ENCODE results near the gene CHST11.

CHST11 gene

DNA sequence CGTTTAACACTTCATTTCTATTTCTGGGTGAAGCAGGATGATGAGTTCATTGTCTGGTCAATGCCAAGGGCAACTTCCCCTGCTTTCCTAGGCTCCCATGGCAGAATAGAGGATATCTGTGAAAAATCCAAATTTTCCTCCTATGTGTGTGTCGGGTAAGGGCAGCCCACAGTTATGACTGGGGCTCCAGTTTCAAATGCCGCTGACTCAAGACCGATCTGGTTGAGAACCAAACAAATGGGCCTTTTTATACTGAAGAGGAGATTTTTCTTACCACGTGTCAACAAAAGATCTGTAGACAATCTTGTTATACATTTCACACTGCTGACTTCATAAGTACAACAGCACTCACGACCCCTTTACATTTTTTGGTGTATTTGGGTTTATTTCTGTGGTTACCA lies 120.8 kb downstream of the CHST11 start:
- DNase-seq (ENCODE audit: extremely low read depth in 1 of 2, low read depth in 1 of 2), result no peak

DNA sequence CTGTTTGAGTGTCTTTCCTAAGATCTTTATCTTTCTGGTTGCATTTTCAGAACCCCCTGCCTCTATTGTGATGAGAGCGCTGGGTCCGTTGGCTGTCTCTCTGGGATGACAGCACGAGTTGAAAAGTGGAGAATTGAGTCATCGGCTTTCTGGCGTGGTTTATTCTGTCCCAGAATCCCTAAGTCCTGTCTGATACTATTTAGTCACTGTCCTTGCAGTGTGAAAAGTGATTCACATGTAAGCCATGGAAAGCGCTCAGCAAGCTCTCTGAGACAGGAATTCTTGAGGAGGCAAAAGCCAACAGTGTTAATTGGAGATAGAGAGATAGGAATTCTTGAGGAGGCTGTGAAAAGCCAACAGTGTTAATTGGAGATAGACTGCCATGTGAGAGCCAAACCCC lies 121.7 kb downstream of the CHST11 start:
- DNase-seq (ENCODE audit: extremely low read depth in 1 of 2, low read depth in 1 of 2), result no peak

DNA sequence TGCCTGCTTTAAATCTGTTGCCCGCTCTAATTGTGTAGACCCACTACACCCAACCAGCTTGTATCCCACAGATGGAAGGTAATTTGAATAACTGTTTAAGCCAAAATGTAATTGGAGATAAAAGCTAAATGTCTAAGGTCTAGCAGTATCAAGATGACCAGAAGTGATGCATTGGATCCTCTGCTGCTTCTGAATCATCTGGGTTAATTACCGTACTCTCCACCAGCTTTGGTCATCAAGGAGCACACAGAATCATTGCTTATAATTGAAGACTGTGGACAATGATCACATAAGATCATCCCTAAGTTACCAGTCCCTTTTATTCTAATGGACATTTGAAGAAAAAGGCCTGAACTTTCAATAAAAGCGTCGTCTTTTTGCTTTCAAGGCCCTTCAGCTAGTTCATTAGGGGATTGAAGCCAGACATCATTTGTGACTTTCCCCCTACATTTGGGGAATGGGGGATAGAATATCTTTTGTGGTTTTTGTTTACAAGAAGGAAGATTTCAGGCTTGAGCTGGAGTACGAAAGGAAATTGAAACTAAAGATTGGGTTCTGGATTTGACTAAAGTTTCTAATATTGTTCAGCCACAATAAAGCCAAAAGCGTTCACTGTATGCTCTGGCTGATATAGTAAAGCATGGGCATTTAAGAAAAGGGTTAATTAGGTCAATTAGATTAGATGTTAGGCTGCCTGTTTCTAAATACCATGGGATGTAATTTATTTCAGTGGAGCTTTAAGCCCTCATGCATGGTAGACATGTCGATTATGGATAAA lies 123.2 kb downstream of the CHST11 start:
- no peak for DNase-seq (ENCODE audit: extremely low read depth in 1 of 2, low read depth in 1 of 2)

DNA sequence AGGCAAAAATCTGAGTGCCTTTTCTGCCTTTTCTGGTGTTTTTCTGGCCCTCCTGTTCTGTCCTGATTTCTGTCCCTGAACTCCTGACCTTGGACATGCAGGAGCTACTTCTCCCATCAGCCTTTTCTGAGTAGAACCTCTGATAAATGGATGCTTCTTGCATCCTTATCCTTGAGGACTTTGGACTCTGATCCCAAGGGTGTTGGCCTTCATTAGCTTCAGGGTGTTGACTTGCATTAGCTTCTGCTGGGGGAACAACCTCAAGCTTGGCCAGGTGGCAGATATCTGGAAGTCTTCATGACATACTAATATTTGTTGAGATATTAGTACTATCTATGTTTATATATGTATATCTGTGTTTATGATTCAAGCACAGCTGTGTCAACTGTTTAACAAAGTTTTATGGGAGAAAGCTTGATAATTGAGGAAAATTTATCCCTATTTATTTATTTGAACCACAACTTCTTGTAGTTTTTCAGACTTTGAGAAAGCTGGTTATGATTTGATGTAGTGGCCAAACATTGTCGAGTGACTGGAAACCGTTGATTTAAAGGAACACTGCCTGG lies 124.3 kb downstream of the CHST11 start:
- DNase-seq (ENCODE audit: extremely low read depth in 1 of 2, low read depth in 1 of 2), result no peak

DNA sequence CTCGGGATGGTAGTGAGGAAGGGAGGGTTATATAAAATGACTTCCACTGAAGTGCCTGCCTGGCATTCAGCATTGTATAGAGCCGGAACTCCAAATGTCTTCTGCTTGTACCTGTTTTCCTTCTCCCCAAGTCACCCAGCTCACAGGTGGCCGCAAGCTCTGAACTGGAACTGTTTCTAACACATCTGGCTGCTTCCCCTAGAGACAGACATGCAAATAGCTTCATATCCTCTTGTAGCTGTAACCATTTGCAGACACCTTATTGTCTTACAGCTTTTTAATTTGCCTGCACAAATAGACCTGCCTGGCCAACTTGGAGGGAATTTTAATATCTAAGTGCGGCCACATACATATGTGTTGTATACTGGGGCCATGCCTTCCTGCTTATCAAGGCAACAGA lies 126.0 kb downstream of the CHST11 start:
- no peak for DNase-seq (ENCODE audit: extremely low read depth in 1 of 2, low read depth in 1 of 2)

DNA sequence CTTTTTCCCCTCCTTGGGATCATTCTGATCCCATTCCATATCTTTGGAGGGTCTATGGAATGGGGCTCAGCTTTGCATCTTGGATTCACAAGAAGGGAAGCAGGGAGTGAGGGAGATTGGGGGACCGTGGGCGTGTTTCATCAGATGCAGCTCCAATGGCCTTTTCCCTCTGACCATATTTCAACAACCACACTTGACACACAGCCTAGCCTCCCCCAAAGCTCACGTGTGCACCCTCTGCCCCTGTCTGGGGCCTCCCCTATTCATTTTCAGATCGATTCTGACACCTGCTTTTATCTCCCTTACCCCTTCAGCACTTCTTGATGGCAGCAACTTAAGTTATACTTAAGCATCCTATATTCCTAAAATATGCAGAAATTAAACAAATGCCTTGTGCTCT lies 126.6 kb downstream of the CHST11 start:
- no peak for DNase-seq (ENCODE audit: extremely low read depth in 1 of 2, low read depth in 1 of 2)

DNA sequence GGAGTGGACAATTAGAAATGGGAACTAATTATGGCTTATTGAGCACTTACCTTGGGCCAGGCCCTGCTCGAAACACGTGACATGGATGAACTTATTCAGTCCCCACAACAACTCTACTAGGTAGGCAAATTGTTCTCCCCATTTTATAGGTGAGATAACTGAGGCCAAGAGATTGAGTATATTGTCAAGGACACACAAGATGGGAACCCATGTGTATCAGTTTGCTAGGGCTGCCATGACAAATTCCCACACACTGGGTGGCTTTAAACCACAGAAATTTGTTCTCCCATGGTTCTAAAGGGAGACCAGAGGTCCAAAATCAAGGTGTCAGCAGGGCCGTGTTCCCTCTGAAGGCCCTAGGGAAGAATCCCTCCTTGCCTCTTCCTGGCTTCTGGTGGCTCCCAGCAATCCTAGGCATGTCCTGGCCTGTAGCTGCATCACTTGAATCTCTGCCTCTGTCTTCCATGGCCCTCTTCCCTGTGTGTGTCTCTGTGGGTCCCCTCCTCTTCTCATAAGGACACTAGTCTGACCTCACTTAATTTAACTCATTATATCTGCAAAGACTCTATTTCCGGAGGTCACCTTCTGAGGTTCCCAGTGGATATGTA lies 128.8 kb downstream of the CHST11 start:
- DNase-seq (ENCODE audit: extremely low read depth in 1 of 2, low read depth in 1 of 2), result no peak

DNA sequence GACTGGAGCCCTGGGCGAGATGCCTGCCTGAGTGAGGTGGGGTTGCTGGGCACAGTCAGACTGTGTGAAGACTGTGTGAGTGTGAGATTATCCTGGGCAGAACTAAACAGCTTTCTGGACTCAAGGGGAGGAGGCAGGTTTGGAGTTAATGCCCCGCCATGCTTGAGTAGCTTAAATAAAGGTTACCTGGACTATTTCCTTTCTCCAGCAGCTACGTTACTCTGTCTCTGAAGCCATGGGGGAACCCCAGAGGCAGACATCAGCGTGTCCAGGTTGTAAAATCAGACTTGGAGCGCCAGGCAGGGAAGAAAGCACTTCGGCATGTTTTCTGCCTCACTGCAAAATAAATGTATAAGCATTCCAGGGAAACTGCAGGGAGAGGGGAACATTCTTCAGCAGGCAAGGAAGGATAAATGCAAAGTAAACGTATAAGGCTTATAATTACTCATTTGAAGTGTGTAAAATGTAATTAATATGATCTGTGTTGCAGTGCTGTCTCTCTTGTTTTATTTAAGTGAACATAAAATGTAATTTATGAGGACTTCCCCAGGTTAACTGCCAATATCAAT lies 129.7 kb downstream of the CHST11 start:
- no peak for DNase-seq (ENCODE audit: extremely low read depth in 1 of 2, low read depth in 1 of 2)

DNA sequence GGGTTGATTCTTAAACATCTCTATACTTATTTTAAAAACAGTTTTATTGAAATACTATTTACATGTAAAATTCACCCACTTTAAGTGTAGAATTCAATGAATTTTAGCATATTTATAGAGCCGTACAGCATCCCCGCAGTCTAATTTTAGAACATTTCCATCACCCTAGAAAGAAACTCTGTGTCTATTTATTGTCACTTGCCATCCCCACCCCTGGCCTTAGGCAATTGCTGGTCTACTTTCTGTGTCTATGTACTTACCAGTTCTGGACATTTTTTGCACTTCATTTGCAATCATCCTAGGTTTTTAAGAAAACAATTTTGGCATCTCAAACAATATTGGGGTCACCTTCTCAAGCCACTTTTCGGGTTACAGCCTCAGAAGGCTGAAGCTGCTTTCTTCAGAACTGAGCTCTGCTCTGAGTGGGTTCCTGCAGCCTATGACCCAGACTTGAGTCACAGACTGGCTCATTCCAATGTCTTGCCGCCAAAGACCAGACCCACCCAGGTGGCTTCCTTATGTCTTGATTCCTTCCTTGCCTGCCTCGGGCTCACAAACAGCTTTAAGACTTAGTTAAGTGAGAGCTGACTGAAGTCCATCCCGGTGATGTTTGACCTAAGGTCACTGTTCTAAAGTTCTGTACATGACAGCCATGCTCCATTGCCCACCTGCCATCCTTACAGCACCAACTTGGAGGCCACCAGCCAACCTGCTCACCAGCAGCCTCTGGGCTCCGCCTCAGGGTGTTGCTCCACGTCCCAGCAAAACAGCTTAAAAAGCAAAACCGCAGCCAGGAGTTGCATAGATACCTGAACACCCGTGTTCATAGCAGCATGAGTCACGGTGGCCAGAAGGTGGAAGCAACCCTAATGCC lies 131.5 kb downstream of the CHST11 start:
- DNase-seq (ENCODE audit: extremely low read depth in 1 of 2, low read depth in 1 of 2), result no peak

DNA sequence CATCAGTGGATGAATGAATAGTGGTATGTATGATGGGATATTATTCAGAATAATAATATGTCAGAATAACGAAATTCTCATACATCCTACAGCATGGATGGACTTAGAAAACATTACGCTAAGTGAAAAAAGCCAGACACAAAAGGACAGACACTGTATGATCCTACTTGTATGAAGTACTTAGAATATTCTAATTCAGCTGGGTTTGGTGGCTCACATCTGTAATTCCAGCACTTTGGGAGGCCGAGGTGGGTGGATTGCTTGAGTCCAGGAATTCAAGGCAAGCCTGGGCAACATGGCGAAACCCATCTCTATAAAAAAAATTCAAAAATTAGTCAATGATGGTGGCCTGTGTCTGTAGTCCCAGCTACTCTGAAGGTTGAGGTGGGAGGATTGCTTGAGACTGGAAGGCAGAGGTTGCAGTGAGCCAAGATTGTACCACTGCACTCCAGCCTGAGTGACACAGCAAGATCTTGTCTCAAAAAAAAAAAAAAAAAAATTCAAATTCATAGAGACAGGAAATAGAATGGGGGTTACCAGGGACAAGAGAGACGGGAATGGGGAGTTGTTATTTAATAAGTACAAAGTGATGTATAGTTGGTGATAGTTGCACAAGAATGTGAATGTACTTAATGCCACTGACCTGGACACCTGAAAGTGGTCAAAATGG lies 132.3 kb downstream of the CHST11 start:
- no peak for DNase-seq (ENCODE audit: extremely low read depth in 1 of 2, low read depth in 1 of 2)

DNA sequence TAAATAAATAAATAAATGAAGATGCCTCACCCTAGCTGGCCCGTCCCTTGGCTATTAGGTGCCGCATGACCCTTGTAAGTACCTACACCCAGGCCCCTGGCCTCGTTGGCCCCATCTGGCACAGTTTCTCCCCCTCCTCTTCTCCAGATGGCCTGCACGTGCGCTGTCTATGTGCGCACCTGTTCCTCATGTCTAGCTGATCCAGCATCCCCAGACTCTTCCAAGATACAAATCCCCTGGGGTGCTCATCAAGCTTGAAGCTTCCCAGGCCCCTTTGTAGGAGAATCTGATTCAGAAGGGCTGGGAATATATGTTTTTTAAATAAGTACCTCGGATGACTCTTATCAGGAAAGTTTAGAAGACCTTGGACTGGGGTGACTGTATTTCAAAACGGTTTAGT lies 133.3 kb downstream of the CHST11 start:
- no peak for DNase-seq (ENCODE audit: extremely low read depth in 1 of 2, low read depth in 1 of 2)

DNA sequence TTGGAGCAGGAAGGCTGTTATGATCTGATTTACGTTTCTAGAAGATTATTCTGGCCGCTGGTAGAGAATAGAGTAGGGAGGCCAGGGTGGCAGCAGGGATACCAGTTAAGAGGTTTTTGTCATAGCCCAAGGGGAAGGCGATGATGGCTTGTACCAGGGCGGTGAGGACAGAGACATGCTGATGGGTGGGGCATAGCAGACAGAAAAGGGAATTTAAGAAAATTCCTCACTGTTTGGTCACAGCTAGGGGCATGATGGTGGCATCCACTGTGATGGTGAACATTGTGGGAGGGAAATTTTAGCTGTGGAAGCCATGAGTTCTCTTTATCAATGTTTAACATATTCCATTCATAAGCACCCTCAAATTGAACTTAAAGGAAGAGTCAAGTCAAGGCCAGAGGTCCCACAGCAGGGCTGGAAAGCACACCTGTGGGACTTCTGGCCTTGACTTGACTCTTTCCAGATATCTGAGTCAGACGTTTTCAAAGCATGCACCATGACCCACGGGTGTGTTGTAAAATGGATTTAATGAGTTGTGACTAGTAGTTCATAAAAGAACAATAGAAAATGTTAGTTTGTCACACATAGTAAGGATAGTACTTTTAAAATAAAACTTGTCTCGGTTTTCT lies 134.6 kb downstream of the CHST11 start:
- no peak for DNase-seq (ENCODE audit: extremely low read depth in 1 of 2, low read depth in 1 of 2)

DNA sequence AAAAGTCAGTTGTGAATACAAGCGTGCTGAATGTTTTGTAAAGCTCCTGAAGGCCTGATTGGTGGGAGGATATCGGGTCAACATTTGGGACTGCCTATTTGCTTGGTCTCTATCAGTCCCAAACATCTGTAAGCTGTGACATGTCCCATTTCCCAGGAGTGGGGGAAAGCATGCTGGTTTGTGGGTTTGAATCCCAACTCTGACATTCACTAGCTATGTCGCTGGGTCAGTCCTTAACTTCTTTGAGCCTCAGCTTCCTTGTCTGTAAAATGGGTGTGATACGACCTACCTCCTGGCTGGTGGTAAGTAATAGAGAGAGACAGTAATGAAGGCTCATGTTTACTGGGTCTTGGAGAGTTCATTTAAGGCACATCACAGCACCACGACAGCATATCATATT lies 136.7 kb downstream of the CHST11 start:
- no peak for DNase-seq (ENCODE audit: extremely low read depth in 1 of 2, low read depth in 1 of 2)

DNA sequence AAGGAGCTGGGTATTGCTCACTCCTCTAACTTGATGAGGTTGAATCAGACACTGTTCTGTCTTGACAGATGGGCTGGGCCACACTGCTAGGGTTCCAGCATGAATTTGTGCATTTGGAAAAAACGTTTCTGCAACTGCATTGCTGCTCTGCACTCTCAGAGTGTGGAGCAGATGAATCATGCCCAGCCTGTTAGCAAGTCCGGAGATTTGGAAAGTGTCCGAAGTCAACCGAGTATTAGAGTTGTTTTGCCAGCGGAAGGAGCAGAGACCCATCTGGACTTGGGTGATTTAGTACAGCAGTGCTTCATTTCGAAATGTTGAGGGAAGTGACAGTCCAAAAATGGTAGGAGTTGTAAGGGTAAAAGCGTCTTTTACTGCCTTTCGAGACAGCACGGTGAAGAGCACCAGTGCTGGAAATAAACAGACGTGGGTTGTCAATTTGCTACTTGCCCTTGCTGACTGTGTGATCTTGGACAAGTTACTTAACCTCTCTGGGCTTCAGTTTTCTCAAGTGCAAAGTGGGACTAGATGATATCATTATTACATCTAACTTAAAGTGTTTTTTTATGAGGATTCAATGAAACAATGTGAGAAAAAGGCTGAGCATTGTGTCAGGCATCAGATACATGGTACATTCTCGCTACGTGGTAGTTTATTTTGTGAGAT lies 139.5 kb downstream of the CHST11 start:
- DNase-seq (ENCODE audit: extremely low read depth in 1 of 2, low read depth in 1 of 2), result no peak

DNA sequence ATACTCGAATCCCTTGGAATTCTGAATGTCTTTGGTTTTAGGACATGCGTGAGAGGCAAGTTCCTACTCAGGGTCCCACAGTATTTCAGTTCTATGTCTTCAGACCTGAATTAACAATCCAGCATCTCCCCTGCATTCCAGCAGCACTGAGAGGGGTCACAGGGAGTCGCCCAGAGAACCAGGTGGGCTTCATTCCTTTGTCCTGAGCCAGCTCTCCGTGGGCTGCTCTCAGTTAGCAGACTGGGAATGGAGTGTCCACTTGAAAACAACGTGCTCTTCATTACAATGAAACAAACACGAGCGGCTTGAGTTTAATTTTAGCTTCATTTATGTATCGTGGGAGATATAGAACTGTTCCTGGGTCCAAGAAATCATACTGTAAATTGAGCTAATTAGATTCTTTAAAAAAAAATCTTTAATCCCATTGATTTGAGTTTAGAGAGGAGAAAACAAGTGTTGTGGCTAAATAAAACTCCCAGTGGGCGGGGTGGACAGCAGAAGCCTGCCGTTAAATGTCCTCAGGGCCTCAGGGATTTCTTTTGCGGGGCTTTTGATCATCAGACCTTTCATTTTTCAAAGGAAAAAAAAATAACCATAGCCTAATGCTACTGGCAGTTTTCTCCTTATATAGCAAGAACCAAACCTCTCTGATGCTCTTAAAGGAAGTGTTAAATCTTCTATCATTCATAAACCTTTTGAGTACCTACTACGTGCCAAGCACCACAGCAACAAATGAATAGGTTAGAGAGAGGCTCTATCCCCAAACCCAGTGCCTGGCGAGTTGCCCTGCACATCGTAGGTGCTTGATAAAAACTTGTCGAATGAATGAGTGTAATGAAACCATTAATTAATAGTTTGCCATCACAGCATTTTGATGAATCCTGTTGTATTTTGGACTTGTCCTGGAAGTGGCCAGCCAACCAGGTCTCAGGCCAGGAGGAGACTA lies 140.4 kb downstream of the CHST11 start:
- DNase-seq (ENCODE audit: extremely low read depth in 1 of 2, low read depth in 1 of 2), result no peak

DNA sequence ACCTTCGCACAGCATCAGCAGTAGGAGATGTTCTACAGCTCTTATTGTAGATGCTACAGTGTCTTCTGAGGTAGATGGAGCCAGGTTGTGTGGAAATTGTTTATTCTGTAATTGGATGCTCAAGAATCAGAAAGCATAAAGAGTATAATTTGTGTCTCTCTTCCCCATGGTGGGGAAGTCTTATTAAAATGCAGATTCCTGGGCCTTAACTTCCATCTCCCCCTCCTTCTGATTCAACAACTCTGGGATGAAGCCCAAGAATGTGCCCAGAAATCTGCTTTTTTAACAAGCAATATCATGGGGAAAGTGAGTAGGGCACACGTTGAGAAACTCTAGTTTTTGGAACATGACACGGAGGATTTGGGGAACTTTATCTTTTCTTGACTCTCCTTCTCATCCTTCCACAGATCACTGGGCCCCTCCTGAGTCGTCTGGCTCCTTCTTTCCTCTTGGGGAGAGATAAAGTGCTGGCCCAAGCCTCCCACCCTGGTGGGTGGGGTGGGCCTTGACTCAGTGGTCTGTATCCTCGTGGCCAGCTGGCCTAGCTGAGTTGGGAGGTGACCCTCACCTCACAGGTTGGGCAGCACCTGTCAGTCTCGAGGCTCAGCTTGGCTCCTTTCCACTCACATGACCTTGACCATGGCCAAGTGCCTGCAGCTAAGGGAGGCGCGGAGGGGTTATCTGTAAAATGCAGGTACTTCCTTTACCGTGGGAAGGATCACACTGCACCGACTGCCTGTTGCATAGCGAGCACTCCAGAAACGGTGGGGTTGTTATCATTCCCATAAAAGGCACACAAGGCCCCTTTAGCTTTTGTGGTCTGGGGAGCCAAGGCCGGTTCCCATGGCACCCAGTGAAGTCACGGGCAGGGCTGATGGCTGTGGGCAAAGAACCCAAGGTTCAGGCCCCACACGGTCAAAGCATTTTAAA lies 141.9 kb downstream of the CHST11 start:
- DNase-seq (ENCODE audit: extremely low read depth in 1 of 2, low read depth in 1 of 2), result no peak

DNA sequence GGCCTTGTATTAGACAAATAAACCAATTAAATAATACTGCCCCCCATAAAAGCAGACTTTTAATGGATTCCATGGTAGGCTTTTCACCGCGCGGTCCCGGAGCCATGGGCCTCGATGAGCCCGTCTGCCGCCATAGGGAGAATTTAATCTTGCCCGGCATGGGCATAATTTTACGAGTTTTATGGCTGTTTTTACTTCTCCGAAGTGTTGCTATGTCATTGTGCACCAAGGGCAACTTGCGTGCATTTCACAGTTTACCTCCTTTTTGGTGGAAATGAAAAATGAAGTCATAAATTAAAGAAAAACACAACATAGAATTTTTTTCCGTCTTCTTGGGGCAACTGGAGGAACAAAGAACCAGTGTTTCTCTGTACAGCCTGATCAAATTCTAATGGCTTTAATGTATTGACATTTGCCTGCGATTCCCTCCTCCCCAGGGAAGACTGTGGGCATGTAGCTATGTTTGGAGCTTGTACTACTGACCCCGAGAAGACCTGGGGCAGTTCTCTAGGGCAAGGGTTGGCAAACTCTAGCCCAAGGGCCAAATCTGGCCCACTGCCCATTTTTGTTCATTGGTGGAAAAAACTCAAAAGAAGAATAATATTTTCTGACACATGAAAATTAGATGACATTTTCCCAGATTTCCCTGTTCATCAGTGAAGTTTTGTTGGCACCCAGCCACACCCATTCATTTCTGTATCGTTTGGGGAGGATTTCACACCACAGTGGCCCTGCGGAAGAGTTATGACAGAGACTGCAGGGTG lies 142.7 kb downstream of the CHST11 start:
- no peak for DNase-seq (ENCODE audit: extremely low read depth in 1 of 2, low read depth in 1 of 2)
